ENCODE data around the gene AIF1.
A peak's percentile ranks its signal among the peaks of the same experiment; 100 is the strongest.

AIF1 gene

GRCh38 chr6:31580807-31581433, 34.1 kb upstream of the AIF1 start:
- H3K4me2 ChIP-seq (ENCODE audit: low read length) = peak overlapping the region; percentile 92
- H3K36me3 ChIP-seq (ENCODE audit: control insufficient read depth, low read length) = no peaks in the 10 kb centered on the region
- no peaks in the 10 kb centered on the region for H3K79me2 ChIP-seq (ENCODE audit: control insufficient read depth, low read length)
- peaks cover 56% of the 10 kb centered on the region for H3K27me3 ChIP-seq (ENCODE audit: control insufficient read depth, low read length)
- H3F3A ChIP-seq (ENCODE audit: control insufficient read depth, insufficient read depth) = peaks cover 11% of the 10 kb centered on the region
- TF ChIP-seq, protein P1, sequence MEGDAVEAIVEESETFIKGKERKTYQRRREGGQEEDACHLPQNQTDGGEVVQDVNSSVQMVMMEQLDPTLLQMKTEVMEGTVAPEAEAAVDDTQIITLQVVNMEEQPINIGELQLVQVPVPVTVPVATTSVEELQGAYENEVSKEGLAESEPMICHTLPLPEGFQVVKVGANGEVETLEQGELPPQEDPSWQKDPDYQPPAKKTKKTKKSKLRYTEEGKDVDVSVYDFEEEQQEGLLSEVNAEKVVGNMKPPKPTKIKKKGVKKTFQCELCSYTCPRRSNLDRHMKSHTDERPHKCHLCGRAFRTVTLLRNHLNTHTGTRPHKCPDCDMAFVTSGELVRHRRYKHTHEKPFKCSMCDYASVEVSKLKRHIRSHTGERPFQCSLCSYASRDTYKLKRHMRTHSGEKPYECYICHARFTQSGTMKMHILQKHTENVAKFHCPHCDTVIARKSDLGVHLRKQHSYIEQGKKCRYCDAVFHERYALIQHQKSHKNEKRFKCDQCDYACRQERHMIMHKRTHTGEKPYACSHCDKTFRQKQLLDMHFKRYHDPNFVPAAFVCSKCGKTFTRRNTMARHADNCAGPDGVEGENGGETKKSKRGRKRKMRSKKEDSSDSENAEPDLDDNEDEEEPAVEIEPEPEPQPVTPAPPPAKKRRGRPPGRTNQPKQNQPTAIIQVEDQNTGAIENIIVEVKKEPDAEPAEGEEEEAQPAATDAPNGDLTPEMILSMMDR (IDR thresholded peaks at IDR 0.05; ENCODE audit: low read depth, low read length, poor library complexity, severe bottlenecking) = peak; percentile 96
- peak; percentile 63; the same call in 1 of the 2 replicates for TF ChIP-seq EZH2phosphoT487 (IDR thresholded peaks at IDR 0.05; ENCODE audit: borderline replicate concordance, low read length)
- H3K4me1 ChIP-seq (ENCODE audit: control insufficient read depth, low read length) = peaks cover 62% of the 10 kb centered on the region
- no peaks in the 10 kb centered on the region for H4K20me1 ChIP-seq (ENCODE audit: control insufficient read depth, insufficient read depth, low read depth, low read length)
- peak overlapping the region; percentile 84 for H3K4me3 ChIP-seq (ENCODE audit: low read length)
- H3K9me3 ChIP-seq (ENCODE audit: control insufficient read depth, insufficient read depth, low read length) = no peaks in the 10 kb centered on the region
- H3K9me2 ChIP-seq (replicated peaks; ENCODE audit: control insufficient read depth, low read length) = no peaks in the 10 kb centered on the region
- no peak overlapping the region for H3K27ac ChIP-seq (ENCODE audit: low read depth, low read length)

DNA sequence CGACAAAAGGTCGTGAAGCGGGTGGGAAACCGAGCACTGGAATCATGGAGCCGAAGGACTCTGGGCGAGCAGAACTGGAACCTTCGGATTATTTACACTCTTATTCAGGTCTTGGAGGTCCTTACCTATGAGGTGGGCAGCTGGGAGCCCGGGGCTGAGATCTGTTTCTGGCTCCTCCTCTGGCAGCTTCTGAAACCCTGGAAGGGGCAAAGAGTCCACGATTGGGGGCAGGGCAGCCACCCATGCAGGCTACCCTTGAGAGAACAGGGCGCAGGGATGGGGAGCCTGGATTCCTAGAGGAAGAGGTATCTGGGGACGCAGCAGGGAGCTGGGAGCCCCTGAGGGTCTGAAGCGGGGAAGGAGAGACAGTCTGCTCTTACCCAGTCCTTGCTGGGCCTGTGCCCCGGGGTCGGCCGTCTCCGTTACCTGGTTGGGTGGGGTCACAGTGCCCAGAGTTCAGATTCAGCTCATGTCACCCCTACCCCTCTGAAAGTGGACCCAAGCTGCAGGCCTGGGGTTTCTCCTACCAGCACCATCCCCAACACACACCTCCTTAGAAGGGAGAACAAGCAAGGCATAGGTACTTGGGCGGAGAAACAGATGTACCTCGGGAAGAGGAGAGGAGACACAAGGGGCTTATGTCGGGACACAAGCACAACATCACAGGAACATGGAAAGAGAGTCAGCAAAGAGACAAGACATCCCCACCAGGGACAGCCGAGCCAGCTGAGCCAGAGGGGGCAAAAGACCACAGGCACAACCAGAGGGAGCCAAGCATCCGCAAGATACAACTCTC, 33.4 kb upstream of the AIF1 start:
- peak overlapping the region; percentile 92 for H3K4me2 ChIP-seq (ENCODE audit: low read length)
- no peak overlapping the region for H3K27ac ChIP-seq (ENCODE audit: low read depth, low read length)
- peaks cover 62% of the 10 kb centered on the region for H3K4me1 ChIP-seq (ENCODE audit: control insufficient read depth, low read length)
- H3K4me3 ChIP-seq (ENCODE audit: low read length) = peak overlapping the region; percentile 84
- H4K20me1 ChIP-seq (ENCODE audit: control insufficient read depth, insufficient read depth, low read depth, low read length) = no peaks in the 10 kb centered on the region
- H3F3A ChIP-seq (ENCODE audit: control insufficient read depth, insufficient read depth) = peaks cover 10% of the 10 kb centered on the region
- H3K79me2 ChIP-seq (ENCODE audit: control insufficient read depth, low read length) = no peaks in the 10 kb centered on the region
- no peaks in the 10 kb centered on the region for H3K9me3 ChIP-seq (ENCODE audit: control insufficient read depth, insufficient read depth, low read length)
- no peaks in the 10 kb centered on the region for H3K9me2 ChIP-seq (replicated peaks; ENCODE audit: control insufficient read depth, low read length)
- no peak for TF ChIP-seq EZH2phosphoT487 (IDR thresholded peaks at IDR 0.05; ENCODE audit: borderline replicate concordance, low read length)
- TF ChIP-seq, protein P1 (IDR thresholded peaks at IDR 0.05; ENCODE audit: low read depth, low read length, poor library complexity, severe bottlenecking) = no peak
- H3K36me3 ChIP-seq (ENCODE audit: control insufficient read depth, low read length) = no peaks in the 10 kb centered on the region
- H3K27me3 ChIP-seq (ENCODE audit: control insufficient read depth, low read length) = peaks cover 49% of the 10 kb centered on the region

GRCh38 chr6:31582230-31582643, 32.8 kb upstream of the AIF1 start, which contains the start of gene LTB:
TSS of gene LTB (minus strand) at chr6:31582424. CDS start at chr6:31582417, 7 bp downstream.
- H3K27ac ChIP-seq (ENCODE audit: low read depth, low read length) = no peak within 1 kb of the TSS
- H3K27me3 ChIP-seq (ENCODE audit: control insufficient read depth, low read length) = peaks cover 43% of the 10 kb centered on the region

More at GRCh38 chr6:31582230-31582643, 32.8 kb upstream of the AIF1 start, which contains the start of gene LTB:
- peaks cover 10% of the 10 kb centered on the region for H3F3A ChIP-seq (ENCODE audit: control insufficient read depth, insufficient read depth)
- H4K20me1 ChIP-seq (ENCODE audit: control insufficient read depth, insufficient read depth, low read depth, low read length) = no peaks in the 10 kb centered on the region
- H3K9me3 ChIP-seq (ENCODE audit: control insufficient read depth, insufficient read depth, low read length) = no peaks in the 10 kb centered on the region
- peak within 1 kb of the TSS; percentile 84 for H3K4me3 ChIP-seq (ENCODE audit: low read length)
- no peak for TF ChIP-seq EZH2phosphoT487 (IDR thresholded peaks at IDR 0.05; ENCODE audit: borderline replicate concordance, low read length)
- peak within 1 kb of the TSS; percentile 92 for H3K4me2 ChIP-seq (ENCODE audit: low read length)
- H3K79me2 ChIP-seq (ENCODE audit: control insufficient read depth, low read length) = no peaks in the 10 kb centered on the region
- peaks cover 62% of the 10 kb centered on the region for H3K4me1 ChIP-seq (ENCODE audit: control insufficient read depth, low read length)
- no peaks in the 10 kb centered on the region for H3K9me2 ChIP-seq (replicated peaks; ENCODE audit: control insufficient read depth, low read length)
- no peaks in the 10 kb centered on the region for H3K36me3 ChIP-seq (ENCODE audit: control insufficient read depth, low read length)

All from DOHH2 (cell line).